Parathyroid adenoma (tissue), 2 donors: ENCODE measurements around the gene ACOT7.
A peak's percentile ranks its signal among the peaks of the same experiment; 100 is the strongest.

Experiments
- H2AFZ ChIP-seq: fragments of 300-600 bp; sonication (generic); one replicate; pipeline ENCODE4 v1.7.0; 2017; ENCODE audit warnings: antibody characterized with exemption, mild to moderate bottlenecking
- H3K27ac ChIP-seq: fragments of 300-600 bp; sonication (generic); one replicate; pipeline ENCODE4 v1.7.0; 2017
- H3K27me3 ChIP-seq: fragments of 300-600 bp; sonication (generic); one replicate; pipeline ENCODE4 v1.7.0; 2017; ENCODE audit warnings: low read length; ENCODE audit not compliant: control insufficient read depth, insufficient read depth
- H3K36me3 ChIP-seq: fragments of 300-600 bp; sonication (generic); one replicate; pipeline ENCODE4 v1.7.0; 2017; ENCODE audit warnings: low read length; ENCODE audit not compliant: control insufficient read depth, insufficient read depth
- H3K4me1 ChIP-seq: fragments of 300-600 bp; sonication (generic); one replicate; pipeline ENCODE4 v1.7.0; 2017; ENCODE audit warnings: control low read depth
- H3K4me2 ChIP-seq: fragments of 300-600 bp; sonication (generic); one replicate; pipeline ENCODE4 v1.7.0; 2017; ENCODE audit warnings: low read length
- H3K4me3 ChIP-seq: fragments of 300-600 bp; sonication (generic); one replicate; pipeline ENCODE4 v1.7.0; 2017; ENCODE audit warnings: low read depth, low read length
- H3K79me2 ChIP-seq: fragments of 300-600 bp; sonication (generic); one replicate; pipeline ENCODE4 v1.7.0; 2017; ENCODE audit warnings: control low read depth
- H3K9ac ChIP-seq: fragments of 300-600 bp; sonication (generic); one replicate; pipeline ENCODE4 v1.7.0; 2017; ENCODE audit warnings: mild to moderate bottlenecking
- H3K9me3 ChIP-seq: fragments of 300-600 bp; sonication (generic); one replicate; pipeline ENCODE4 v1.7.0; 2017; ENCODE audit warnings: low read length; ENCODE audit not compliant: control insufficient read depth
- CTCF ChIP-seq: fragments of 300-600 bp; sonication (generic); IDR thresholded peaks from one replicate; pipeline ENCODE4 v1.7.0; 2017; ENCODE audit warnings: antibody characterized with exemption, mild to moderate bottlenecking
- donor health status: primary hyperparathyroidism.

ACOT7 gene

DNA sequence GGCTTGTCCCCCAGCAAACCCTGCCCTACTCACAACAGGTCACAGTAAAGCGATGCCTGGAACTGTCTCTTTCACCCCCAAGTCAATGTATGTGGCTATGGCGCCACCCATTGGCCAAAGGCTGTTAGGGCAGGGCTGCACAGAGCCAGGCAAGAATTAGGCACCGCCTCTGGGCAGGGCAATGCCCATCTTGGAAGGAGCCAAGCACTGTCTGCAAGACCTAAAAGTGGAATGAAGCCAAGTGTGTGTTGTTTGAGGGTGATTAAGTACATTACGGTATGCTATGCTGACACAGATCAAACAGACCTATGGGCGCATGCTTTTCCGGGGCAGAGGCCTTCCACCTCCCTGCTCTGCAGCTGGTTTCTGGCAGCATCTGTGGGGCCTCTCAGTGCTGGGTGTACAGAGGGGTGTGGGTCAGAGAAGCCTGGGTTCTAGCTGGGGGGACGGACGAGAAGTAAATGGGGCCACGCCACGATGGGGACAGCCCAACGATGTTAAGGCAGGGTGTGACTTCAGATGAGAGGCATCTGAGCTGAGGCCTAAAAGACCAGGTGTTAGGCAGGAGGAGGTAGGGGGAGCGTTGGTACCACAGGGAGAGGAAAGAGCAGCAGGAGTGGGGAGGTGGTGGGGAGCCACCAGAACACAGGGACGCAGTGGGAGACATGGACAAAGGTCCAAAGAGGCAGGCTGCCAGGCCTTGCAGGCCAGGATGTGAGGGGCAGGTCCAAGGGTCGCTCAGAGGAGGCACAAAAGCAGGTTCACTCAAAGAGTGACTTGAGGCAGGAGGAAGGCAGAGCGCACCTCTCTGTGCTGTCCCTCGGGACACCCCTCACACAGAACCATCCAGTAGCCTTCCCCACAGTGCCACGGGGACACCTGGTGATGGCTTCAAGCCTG lies 49.8 kb downstream of the ACOT7 start:
- Histone ChIP-seq H3K27me3 (no peaks in the 10 kb centered on the region), H2AFZ (no peak overlapping the region), H3K79me2 (no peaks in the 10 kb centered on the region), H3K36me3 (no peaks in the 10 kb centered on the region), H3K9me3 (no peaks in the 10 kb centered on the region), H3K4me2 (no peak overlapping the region), H3K4me1 (no peaks in the 10 kb centered on the region), H3K27ac (no peak overlapping the region), H3K4me3 (no peak overlapping the region), H3K9ac (no peak overlapping the region)
- TF ChIP-seq CTCF: peak; percentile 71

DNA sequence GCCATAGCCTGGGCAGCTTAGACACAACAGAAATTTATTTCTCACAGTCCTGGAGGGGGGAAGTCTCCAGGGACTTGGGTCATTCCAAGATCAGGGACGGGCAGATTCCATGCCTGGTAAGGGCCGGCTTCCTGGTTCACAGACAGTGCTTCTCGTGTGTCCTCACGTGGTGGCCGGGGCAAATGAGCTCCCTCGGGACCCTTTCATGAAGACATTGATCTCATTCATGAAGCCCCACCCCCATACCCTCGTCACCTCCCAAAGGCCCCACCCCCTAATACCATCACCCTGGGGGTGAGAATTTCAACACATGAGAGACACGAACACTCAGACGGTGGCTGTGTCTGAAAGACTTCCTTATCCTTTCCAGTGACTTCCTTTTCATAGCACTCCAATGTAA lies 51.5 kb downstream of the ACOT7 start:
- no peak for TF ChIP-seq CTCF
- Histone ChIP-seq H3K9ac (no peak overlapping the region), H2AFZ (no peak overlapping the region), H3K4me3 (no peak overlapping the region), H3K79me2 (no peaks in the 10 kb centered on the region), H3K9me3 (no peaks in the 10 kb centered on the region), H3K4me1 (no peaks in the 10 kb centered on the region), H3K27me3 (no peaks in the 10 kb centered on the region), H3K36me3 (no peaks in the 10 kb centered on the region), H3K4me2 (no peak overlapping the region), H3K27ac (no peak overlapping the region)

DNA sequence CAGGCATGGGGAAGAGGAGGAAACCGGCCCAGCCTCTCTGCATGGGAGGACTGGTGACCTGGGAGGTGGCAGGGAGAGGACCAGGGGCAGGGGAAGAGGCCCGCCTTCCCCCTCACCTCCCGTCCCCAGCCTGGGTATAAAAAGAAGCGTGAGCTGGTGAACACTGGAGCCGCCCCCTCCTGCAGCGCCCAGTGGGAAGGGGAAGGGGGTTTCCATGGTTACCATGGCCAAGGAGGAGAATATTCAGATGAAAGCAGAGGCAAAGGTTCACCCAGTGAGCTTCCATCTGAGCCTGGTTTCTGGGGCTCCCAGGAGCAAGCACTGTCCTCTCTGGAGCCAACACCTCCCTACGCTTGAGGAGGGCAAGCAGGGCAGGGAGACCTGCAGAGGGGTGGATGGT lies 54.9 kb downstream of the ACOT7 start:
- H3K27me3 ChIP-seq: no peaks in the 10 kb centered on the region
- H3K36me3 ChIP-seq: no peaks in the 10 kb centered on the region
- TF ChIP-seq CTCF: no peak
- H3K9ac ChIP-seq: no peak overlapping the region
- no peaks in the 10 kb centered on the region for H3K79me2 ChIP-seq
- H3K4me3 ChIP-seq: no peak overlapping the region
- no peak overlapping the region for H3K27ac ChIP-seq
- H3K4me2 ChIP-seq: no peak overlapping the region
- H3K4me1 ChIP-seq: no peaks in the 10 kb centered on the region
- H2AFZ ChIP-seq: no peak overlapping the region
- no peaks in the 10 kb centered on the region for H3K9me3 ChIP-seq

DNA sequence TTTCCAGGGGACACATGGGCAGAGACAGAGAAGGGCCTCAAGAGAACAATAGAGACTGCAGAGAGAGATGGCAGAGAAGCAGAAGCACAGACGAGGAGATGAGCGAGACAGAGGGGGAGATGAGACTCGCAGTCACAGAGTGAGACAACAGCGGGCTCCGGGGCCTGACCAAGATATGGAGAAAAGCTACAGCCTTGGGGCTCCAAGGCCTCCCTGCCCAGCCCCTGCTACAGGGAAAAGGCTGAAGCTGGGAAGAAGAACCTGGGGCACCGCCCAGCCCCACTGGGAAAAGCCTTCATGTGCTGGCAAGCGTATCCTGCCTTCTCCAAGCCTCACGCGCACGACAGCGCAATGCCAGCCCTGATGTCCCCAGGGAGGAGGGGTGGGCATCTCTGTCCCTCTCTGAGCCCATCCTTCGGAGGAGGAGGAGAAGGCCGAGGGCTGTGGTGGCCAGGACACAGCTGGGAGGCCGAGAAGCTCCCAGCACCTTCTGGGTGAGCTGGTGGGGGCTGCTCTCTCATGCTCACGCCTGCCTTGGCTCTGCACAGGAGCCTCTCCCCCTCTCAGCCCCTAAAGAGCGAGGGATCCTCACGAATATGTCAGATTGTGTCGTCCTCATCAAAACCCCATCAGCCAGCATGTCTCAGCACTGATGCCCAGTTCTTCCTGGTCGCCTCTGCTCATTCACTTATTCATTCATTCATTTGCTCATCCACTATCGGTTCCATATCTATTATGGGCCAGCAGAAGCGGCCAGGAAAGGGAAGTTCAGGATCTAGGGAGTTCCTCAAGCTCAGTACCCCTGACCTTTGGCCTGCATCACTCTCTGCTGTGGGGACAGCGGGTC lies 56.6 kb downstream of the ACOT7 start:
- Histone ChIP-seq H3K27me3 (no peaks in the 10 kb centered on the region), H3K9ac (no peak overlapping the region), H2AFZ (no peak overlapping the region), H3K4me2 (no peak overlapping the region), H3K27ac (no peak overlapping the region), H3K4me1 (no peaks in the 10 kb centered on the region), H3K79me2 (no peaks in the 10 kb centered on the region), H3K36me3 (no peaks in the 10 kb centered on the region), H3K4me3 (no peak overlapping the region), H3K9me3 (no peaks in the 10 kb centered on the region)
- no peak for TF ChIP-seq CTCF
